Endothelial cell of umbilical vein (primary cell): ENCODE data around the gene KCNJ18.
"Not testable (repeated sequence)": the region's sequence is repeated elsewhere in the genome, so short reads cannot be mapped to it uniquely, and the experiment has no call there.

ENCODE experiments used
- EZH2 ChIP-seq: IDR thresholded peaks from 2 replicates; pipeline ENCODE4 v1.6.1; 2012; ENCODE audit warnings: borderline replicate concordance, low read depth, mild to moderate bottlenecking, moderate library complexity, low read length, inconsistent platforms; ENCODE audit not compliant: severe bottlenecking
- JUN ChIP-seq: IDR thresholded peaks from 2 replicates; pipeline ENCODE4 v1.6.1; 2011; ENCODE audit warnings: borderline replicate concordance, low read depth; ENCODE audit not compliant: insufficient read length, insufficient read depth
- MYC ChIP-seq: IDR thresholded peaks from one replicate; pipeline ENCODE4 v1.6.1; 2011; ENCODE audit warnings: mild to moderate bottlenecking, low read depth, low read length
- POLR2A ChIP-seq: IDR thresholded peaks from 2 replicates; pipeline ENCODE4 v1.6.1; 2012; ENCODE audit warnings: low read depth, mild to moderate bottlenecking, control low read depth, low read length
- POLR2AphosphoS5 ChIP-seq: IDR thresholded peaks from 2 replicates; pipeline ENCODE4 v1.6.1; 2012; ENCODE audit warnings: low read depth, mild to moderate bottlenecking, control low read depth, low read length, moderate library complexity; ENCODE audit not compliant: insufficient read depth
- TF ChIP-seq, protein P1 (sequence below), 2 donors: IDR thresholded peaks; 1 replicate in 1 of 2; 2 replicates in 1 of 2; pipeline ENCODE4 v1.5.1; 2011; ENCODE audit warnings: low read length in 2 of 2, mild to moderate bottlenecking in 2 of 2, moderate library complexity in 2 of 2, control low read depth in 1 of 2, inconsistent platforms in 1 of 2, low read depth in 1 of 2; ENCODE audit not compliant: insufficient read depth in 1 of 2; ENCODE audit errors: extremely low read depth in 1 of 2

DNA sequence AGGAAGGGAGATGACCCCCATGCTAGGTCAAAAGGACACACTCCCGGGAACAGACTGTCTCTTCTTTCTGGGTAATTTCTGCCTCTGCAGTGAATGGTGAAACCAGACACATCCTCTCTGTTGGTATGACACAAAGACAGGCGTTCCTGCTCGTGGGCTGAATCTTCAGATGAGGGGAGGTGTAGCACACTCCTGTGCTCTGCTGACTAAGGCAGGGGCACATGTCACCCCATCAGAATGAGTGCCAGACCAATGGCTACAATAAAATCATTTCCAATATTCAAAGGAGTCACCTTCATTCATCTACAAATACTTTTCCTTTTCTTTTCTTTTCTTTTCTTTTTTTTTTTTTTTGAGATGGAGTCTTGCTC, 24.2 kb upstream of the KCNJ18 start:
- TF ChIP-seq, protein P1, sequence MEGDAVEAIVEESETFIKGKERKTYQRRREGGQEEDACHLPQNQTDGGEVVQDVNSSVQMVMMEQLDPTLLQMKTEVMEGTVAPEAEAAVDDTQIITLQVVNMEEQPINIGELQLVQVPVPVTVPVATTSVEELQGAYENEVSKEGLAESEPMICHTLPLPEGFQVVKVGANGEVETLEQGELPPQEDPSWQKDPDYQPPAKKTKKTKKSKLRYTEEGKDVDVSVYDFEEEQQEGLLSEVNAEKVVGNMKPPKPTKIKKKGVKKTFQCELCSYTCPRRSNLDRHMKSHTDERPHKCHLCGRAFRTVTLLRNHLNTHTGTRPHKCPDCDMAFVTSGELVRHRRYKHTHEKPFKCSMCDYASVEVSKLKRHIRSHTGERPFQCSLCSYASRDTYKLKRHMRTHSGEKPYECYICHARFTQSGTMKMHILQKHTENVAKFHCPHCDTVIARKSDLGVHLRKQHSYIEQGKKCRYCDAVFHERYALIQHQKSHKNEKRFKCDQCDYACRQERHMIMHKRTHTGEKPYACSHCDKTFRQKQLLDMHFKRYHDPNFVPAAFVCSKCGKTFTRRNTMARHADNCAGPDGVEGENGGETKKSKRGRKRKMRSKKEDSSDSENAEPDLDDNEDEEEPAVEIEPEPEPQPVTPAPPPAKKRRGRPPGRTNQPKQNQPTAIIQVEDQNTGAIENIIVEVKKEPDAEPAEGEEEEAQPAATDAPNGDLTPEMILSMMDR (IDR thresholded peaks at IDR 0.05; ENCODE audit: extremely low read depth in 1 of 2, insufficient read depth in 1 of 2, low read depth in 1 of 2, low read length in 2 of 2): not testable (repeated sequence)
- TF ChIP-seq POLR2AphosphoS5, MYC, EZH2, POLR2A, JUN: not testable (repeated sequence)
